IPS-NIHi7 (cell line): ENCODE data around the gene RETREG1.
"Not testable (repeated sequence)": the region's sequence is repeated elsewhere in the genome, so short reads cannot be mapped to it uniquely, and the experiment has no call there.

ENCODE experiments used
- DNase-seq: peaks from one replicate; pipeline ENCODE4 v3.0.0; 2012; ENCODE audit warnings: mixed read lengths; ENCODE audit errors: extremely low spot score

The RETREG1 gene

DNA sequence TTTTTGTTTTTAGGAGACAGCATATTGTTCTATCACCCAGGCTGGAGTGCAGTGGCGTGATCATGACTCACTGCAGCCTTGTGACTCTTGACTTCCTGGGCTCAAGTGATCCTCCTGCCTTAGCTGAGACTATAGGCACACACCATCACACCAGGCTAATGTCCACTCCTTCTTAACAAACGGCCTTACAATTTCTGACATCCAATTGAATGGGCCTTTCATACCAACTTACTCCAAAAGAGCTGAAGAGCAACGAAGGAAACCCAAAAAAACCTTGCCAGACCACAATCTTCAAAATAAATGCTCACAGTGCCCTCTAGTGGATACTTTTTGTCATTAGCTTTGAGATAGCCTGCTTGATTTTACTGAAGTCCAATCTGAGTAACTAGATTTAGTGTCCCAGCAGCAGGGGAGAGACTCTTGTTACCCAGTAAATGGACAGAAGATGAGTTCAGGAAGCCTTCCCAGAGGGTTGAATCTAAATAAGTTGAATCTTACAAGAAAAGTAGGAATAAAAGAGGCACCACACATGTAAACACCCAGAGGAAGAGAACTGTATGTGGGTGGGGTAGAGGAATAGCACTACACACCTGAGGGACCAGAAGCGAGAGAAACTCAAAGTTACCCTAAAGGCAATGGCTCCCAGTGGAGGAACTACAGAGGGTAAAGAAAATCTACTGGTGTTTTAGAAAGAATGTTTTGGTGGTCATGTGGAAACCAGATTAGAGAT lies 160.5 kb downstream of the RETREG1 start:
- DNase-seq, result peak; percentile 58

DNA sequence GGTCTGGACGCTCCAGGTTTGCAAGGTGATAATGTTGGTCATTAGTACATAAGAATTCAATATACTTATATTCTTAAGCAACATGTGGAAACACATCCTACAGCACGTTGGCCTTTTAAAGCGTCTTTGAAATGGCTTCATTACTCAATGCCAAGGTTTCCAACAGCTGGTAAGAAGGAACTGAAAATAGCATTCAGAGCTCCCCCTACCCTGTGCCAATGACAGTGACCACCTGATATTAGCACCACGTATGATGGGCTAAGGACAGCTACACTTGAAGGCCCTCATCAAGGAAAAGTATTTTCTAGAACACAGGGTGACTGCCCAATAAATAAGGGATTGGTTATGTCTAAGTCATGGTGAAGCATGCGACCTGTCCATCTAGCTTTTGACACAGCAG lies 161.1 kb downstream of the RETREG1 start:
- no peak for DNase-seq

DNA sequence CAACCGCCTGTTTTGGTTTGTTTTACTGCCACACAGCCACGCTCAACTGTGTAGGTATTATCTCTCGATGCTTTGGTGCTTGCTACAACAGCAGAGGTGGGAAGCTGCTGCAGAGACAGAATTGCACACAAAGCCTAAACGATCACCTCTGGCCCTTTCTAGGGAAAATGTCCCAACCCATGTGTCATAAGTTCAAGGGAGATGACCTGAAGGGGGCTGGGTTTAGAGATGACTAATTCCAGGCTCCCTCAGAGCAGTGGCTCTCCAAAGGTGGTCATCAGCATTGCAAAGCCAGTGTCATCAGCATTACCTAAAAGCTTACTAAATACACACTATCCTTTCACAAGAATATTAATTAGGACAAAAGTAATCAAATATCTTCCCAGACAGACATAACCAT lies 162.1 kb downstream of the RETREG1 start:
- peak; percentile 25 for DNase-seq

DNA sequence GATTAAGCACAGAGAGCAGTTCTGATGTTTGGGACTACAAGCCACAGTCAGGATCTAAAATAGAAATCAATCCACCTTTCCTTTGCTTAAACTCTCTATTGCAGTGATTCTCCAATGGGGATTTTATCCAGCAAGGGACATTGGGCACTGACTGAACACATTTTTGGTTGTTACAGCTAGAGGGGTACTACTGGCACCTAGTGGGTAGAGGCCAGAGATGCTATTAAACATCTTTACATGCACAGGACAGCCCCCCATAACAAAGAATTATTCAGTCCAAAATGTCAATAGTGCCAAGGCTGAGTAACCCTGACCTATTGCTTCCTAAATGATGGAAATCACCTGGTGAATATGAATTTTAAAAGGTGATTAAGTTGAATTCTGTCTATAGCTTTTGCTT lies 163.2 kb downstream of the RETREG1 start:
- DNase-seq, result no peak

DNA sequence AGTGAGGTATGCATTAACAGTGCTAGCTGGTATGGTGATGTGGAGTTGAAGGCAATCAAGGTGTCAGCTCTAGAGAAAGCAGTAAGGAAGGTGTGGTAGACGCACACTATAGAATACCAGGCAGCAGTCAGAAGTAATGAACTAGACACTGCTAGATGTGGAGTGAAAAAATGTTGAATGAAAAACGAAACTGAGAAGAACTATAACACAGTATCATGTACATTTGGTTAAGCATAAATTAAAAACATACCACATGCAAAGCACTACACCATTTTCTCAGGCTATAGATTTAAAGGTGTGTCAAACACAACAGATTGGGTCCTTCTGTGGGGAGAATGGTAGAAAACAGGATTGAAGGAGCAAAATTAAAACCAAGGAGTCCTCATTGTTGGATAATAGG lies 166.6 kb downstream of the RETREG1 start:
- DNase-seq, result no peak

DNA sequence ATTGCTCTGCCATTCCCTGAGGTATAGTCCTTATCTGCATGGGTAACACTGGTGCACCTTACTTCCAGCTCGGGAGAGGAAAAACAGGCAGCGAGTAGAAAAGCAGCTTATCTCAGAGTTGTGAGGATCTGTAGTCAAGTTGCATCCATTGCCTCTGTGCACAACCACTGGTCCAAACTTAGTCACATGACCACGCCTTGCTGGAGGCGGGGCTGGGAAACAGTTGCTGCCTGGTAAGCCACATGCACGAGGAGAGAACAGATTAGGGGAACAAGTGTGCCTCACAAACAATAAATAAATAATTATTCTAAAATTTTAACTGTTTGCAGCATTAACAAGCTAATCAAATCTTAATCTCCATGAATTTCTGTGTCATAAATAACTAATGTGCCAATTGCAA lies 169.8 kb downstream of the RETREG1 start:
- DNase-seq, result no peak

DNA sequence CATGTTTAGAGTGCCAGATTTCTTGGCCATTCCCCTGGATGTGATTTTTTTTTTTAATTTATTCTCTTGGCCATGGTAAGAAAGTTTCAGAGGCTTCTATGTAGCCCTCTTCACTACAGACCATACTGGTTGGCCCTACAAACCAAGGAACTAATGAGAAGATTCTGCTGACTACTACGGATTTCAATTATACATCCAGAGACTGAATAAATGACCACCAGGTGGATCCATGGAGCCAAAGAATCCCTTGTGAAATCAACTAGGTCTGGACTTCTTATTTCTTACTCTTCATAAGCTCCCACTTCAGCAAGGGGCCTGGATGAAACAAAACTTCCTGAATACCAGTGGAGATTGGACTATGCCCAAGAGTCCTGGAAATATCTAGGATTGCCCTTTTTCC lies 178.8 kb downstream of the RETREG1 start:
- DNase-seq, result no peak

DNA sequence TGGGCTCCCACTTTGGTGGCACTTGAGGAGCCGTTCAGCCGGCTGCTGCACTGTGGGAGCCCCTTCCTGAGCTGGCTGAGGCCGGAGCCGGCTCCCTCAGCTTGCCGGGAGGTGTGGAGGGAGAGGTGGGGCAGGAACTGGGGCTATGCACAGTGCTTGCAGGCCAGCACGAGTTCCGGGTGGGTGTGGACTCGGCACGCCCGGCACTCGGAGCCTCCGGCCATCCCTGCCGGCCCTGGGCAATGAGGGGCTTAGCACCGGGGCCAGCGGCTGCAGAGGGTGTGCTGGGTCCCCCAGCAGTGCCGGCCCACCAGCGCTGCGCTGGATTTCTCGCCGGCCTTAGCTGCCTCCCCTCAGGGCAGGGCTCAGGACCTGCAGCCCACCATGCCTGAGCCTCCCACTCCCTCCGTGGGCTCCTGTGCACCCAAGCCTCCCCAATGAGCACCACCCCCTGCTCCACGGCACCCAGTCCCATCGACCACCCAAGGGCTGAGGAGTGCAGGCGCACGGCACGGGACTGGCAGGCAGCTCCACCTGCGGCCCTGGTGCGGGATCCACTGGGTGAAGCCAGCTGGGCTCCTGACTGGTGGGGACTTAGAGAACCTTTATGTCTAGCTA lies 180.6 kb downstream of the RETREG1 start:
- not testable (repeated sequence) for DNase-seq

DNA sequence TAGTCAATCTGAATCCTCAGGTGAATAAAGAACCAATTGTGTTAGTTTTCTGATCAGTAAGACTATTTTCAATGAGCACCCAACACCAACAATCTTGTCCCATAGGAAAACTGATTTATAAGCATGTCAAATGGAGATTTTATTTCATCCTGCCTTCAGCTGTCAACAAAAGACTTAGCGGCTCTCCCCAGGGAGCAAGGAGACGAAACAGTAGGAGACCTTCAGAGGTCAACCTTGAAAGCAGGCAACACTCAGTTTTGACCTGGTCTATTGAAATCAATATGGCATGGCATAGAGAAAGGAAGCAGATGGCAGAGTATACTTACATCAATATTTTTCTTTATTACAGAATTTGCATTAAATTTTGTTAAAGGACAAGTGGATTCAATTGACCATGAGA lies 185.3 kb downstream of the RETREG1 start:
- DNase-seq, result no peak

DNA sequence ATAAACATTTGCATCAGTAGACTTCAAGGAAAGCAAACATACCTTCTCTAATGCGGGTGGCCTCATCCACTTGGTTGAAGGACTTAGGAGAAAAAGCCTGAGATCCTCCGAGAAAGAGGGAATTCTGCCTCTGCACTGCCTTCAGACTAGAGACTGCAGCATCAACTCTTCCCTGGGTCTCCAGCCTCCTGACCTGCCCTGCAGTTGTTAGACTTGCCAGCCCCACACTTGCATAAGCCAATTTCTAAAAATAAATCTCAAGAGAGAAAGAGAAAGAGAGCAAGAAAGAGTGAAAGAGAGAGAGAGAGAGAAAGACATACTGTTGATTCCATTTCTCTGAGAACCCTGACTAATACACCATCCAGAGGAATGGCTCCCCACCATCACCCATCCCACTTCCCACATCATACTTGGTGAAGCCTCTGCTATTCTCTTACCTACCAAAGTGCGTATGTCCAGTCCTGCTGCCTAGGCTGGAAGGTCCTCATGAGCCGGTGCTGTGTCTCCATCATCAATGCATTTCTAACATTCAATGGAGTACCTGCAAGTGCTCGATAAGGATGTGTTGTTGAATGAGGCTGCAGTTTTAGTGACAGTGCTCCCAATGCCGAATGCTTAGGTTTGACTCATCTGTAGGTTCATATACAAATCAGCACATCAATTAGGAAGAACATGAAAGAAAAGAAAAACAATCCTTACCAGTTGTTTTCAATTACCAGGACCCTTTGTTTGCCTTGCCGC lies 186.3 kb downstream of the RETREG1 start:
- DNase-seq, result no peak

DNA sequence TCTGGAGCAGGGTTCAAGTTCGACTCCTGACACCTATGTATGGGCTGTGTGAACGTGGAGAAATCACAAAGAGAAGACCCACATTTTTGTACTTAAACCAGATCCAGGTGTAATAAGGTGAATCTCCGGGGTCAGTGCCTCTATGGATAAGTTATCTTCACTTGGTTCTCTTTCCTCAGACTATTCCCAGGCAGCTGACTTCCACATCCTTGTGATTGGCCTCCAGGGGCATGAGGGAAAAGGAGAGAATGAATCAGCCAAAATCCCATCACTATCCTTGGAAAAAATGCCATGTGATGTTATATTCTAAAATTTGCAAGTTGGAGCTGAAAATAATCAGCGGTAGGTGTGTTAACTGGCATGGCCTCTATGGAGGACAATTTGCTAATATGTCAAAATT lies 188.4 kb downstream of the RETREG1 start:
- DNase-seq, result no peak

DNA sequence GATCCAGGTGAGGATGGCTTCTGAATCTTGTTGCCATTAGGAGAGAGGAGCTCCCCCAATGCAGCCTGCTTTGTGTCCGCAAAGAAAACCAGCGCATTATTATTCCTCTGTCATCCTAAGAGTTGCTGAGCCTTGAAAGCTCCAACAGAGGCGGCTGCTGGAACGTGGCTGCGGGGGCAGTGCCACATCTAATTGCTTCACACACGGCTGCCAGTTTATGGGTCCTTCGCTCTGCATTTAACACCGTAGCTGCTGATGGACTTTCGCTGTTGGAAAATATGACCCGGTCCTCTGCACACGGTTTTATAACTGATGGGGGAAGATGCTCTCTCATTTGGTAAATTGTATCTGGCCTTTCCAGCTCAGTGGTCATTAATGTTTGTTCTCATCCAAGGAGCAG lies 189.2 kb downstream of the RETREG1 start:
- DNase-seq, result no peak
